HL-60 (cell line): ENCODE measurements around the gene GLRX5.

ENCODE experiments used
- DNase-seq, 2 experiments: peaks; one replicate each; pipeline ENCODE4 v3.0.0-alpha.2; 2010 to 2020; ENCODE audit warnings: low read depth in 1 of 2, low spot score in 1 of 2
- H3K27ac ChIP-seq: fragments of 250-450 bp; sonication (Bioruptor Pico); replicated peaks from 2 replicates; pipeline ENCODE4 v1.5.1; 2020; ENCODE audit warnings: mild to moderate bottlenecking, moderate library complexity
- H3K27me3 ChIP-seq: fragments of 250-450 bp; sonication (Bioruptor Pico); 2 replicates; pipeline ENCODE4 v1.5.1; 2021; ENCODE audit warnings: mild to moderate bottlenecking, moderate library complexity; ENCODE audit not compliant: insufficient read depth, poor library complexity, severe bottlenecking
- H3K4me3 ChIP-seq: replicated peaks from 2 replicates; pipeline ENCODE4 v1.5.1; 2011; ENCODE audit warnings: mild to moderate bottlenecking, control low read depth, low read length; ENCODE audit not compliant: insufficient read depth
- GABPA ChIP-seq: IDR thresholded peaks from 2 replicates; pipeline ENCODE4 v1.6.1; 2012; ENCODE audit warnings: low read depth
- POLR2AphosphoS5 ChIP-seq: IDR thresholded peaks from 2 replicates; pipeline ENCODE4 v1.6.1; 2012; ENCODE audit warnings: low read depth
- REST ChIP-seq: IDR thresholded peaks from 2 replicates; pipeline ENCODE4 v1.6.1; 2012; ENCODE audit warnings: low read depth; ENCODE audit not compliant: insufficient replicate concordance
- SPI1 ChIP-seq: IDR thresholded peaks from 2 replicates; pipeline ENCODE4 v1.6.1; 2012; ENCODE audit warnings: low read depth, mild to moderate bottlenecking, borderline replicate concordance
- TF ChIP-seq, protein P1 (sequence below): IDR thresholded peaks from one replicate; pipeline ENCODE4 v1.5.1; 2011; ENCODE audit warnings: low read length, control low read depth, inconsistent platforms; ENCODE audit not compliant: insufficient read depth

Gene GLRX5

DNA sequence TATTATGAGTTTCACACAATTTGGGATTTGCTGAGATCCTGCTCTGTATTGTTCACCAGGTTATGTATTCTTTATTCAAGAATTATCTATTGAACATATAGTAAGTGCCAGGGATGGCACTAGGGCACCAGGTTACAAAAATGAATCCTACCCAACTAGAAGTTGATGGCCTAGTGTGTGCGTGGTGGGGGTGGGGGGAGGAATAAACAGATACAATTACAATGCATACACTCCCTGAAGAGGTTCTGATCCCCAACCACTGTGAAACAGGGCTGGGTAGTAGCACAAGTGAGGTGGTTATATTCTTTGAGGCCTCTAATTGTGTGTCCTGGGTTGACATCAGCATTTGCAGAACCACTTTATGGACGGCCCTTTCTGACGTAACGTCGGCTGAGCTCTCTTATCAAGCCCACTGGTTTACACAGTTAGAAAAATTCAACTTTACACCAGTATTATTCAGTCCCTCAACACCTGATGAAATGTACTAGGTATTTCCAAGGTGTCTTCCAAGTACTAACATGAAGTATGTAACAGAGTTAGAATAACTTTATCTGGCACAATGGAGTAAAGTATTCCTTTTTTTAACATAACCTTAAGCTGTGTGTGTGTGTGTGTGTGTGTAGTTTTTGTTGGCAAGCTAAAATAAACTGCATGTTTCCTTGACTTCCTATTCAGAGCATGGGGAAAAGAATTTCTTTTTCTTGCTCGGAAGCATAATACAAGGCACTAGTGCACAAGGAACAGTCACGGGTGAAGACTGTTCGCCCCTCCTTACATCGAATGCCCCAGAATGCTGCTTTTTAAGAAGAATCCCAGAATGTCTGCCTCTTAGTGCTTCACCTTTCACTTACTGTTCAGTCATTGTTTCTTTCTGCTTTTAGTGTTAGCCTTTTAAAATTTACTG lies 8.1 kb upstream of the GLRX5 start:
- TF ChIP-seq, protein P1, sequence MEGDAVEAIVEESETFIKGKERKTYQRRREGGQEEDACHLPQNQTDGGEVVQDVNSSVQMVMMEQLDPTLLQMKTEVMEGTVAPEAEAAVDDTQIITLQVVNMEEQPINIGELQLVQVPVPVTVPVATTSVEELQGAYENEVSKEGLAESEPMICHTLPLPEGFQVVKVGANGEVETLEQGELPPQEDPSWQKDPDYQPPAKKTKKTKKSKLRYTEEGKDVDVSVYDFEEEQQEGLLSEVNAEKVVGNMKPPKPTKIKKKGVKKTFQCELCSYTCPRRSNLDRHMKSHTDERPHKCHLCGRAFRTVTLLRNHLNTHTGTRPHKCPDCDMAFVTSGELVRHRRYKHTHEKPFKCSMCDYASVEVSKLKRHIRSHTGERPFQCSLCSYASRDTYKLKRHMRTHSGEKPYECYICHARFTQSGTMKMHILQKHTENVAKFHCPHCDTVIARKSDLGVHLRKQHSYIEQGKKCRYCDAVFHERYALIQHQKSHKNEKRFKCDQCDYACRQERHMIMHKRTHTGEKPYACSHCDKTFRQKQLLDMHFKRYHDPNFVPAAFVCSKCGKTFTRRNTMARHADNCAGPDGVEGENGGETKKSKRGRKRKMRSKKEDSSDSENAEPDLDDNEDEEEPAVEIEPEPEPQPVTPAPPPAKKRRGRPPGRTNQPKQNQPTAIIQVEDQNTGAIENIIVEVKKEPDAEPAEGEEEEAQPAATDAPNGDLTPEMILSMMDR: no peak

DNA sequence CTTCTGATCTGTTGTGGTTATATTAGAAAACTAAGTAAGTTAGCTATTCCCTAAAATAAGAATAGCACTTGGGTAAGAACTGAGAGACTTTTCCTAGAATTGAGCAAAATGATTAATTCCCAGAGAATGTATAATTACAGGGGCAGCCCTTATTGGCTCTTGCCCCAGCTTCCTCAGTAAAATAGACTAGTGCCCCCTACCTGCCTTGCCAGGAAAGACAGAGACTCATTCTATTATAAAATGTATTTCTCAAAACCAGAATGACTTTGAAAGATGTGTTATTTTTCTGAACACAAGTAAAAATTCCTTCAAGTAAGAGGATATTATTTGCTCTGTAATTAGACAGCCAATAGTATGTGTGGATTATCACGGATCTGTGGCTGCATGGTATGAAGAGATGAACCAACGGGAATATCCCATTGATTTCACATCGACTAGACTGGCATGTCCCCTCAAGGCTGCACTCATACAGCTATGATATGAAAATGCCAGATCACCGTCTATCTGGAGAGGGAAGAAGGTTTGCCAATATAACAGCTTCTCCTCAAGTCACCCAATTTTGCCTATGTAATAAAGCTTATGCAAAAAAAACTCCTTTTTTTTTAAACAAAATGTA lies 7.4 kb upstream of the GLRX5 start:
- Histone ChIP-seq H3K27me3 (no peaks in the 10 kb centered on the region), H3K27ac (peak overlapping the region; percentile 52), H3K4me3 (no peak overlapping the region)
- no peak for TF ChIP-seq REST
- TF ChIP-seq GABPA: no peak
- TF ChIP-seq, protein P1: peak; percentile 53
- no peak for TF ChIP-seq POLR2AphosphoS5
- peak; percentile 3; the same call in 1 of the 2 replicates for TF ChIP-seq SPI1
- peak in 1 of 2 experiments; percentile 69 for DNase-seq

More for the DNA sequence above, 8.1 kb upstream of the GLRX5 start:
- DNase-seq: peak in 1 of 2 experiments; percentile 63
- H3K27me3 ChIP-seq: no peaks in the 10 kb centered on the region
- H3K27ac ChIP-seq: peak overlapping the region; percentile 52
- H3K4me3 ChIP-seq: no peak overlapping the region

DNA sequence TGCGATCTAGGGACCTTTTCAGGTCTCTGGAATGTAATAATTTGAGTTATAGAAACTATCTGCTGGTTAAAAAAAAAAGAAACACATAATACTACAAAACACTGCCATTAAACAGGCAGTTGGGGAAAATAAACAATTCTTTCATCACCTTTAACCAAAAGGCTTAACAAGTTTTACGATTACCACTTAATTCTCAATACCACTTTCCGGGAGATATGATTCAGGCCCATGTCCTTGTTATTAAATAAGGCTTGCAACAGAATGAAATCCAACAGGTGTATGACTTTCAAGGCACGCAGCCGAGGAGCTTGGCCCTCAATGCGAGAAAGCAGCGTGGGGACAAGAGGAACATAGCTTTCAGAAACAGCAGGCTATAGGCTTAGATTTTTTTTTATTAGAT lies 5.6 kb upstream of the GLRX5 start:
- no peak for TF ChIP-seq POLR2AphosphoS5
- DNase-seq: no peak
- Histone ChIP-seq H3K4me3 (no peak overlapping the region), H3K27ac (no peak overlapping the region), H3K27me3 (no peaks in the 10 kb centered on the region)

DNA sequence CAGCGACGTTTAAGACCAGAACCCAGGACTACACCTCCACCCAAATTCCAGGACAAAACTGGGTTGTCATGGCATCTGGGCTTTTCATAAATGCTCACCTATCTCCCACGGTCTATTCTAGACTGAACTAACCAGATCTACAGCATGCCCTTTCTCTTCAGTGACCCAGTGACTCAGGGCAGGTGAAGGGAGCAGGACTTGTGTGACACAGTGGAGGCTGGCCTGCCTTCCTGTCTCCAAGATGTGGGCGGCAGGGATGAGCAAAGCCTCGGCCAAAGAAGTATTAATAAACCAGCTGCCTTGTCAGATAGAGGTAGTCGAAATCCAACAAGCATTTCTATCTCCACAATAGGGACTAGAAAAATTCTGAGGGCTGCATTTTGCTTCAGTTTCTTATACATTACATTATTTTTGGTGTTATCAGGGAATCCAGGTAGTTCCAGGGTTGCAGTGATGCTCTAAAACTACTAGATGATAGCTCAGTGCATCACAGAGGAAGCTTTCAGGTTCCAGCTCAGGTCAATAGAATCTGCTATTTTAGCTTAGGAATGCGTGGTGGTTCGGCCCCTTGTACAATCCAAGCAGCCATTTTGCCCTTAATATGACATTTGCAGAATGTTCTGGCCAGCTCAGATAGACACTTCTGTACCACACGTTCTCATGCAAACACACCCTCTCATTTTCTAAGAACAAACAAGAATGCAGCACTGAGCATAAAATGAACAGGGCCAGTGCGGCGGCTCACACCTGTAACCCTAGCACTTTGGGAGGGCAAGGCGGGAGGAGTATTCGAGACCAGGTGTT lies 4.2 kb upstream of the GLRX5 start:
- DNase-seq: no peak
- H3K4me3 ChIP-seq: no peak overlapping the region
- no peaks in the 10 kb centered on the region for H3K27me3 ChIP-seq
- TF ChIP-seq, protein P1: no peak
- no peak for TF ChIP-seq POLR2AphosphoS5
- TF ChIP-seq REST: no peak
- TF ChIP-seq GABPA: no peak
- TF ChIP-seq SPI1: no peak
- no peak overlapping the region; the same call in 1 of the 2 replicates for H3K27ac ChIP-seq
